Measurements from ENCODE around the gene USP8.
"Not testable (repeated sequence)": the region's sequence is repeated elsewhere in the genome, so short reads cannot be mapped to it uniquely, and the experiment has no call there.

USP8 gene

GRCh38 chr15:50503144-50503543 lies 78.9 kb downstream of the USP8 start:
- no peaks in the 10 kb centered on the region for H3K27me3 ChIP-seq (ENCODE audit: insufficient read depth, low read depth, severe bottlenecking)
- no peak for DNase-seq
- no peak overlapping the region for H3K27ac ChIP-seq
- H3K36me3 ChIP-seq = peaks cover 19% of the 10 kb centered on the region
- H3K9me3 ChIP-seq (ENCODE audit: severe bottlenecking) = no peaks in the 10 kb centered on the region
- TF ChIP-seq CTCF (IDR thresholded peaks at IDR 0.05; ENCODE audit: low read depth, low read length) = no peak
- H3K4me3 ChIP-seq (ENCODE audit: low read depth, low read length) = no peak overlapping the region

- not testable (repeated sequence) for H3K27me3 ChIP-seq (ENCODE audit: insufficient read depth, low read depth, severe bottlenecking); H3K4me3 ChIP-seq (ENCODE audit: low read depth, low read length); DNase-seq; H3K9me3 ChIP-seq (ENCODE audit: severe bottlenecking); H3K36me3 ChIP-seq; H3K27ac ChIP-seq
These were observed 81.5 kb downstream of the USP8 start for GRCh38 chr15:50505656-50506055.

DNA sequence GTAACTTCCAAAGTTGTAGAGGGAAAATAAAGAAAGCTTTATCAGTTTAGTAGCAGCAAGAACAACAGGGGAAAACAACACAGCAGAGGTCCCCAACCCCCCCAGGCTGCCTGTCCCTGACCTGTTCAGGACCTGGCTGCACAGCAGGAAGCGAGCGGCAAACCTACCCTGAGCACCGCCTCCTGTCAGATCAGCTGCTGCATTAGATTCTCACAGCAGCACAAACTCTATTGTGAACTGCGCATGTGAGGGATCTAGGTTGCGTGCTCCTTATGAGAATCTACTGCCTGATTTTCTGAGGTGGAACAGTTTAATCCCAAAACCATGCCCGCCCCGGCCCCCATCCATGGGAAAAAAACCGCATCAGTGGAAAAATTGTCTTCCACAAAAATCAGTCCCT lies 81.9 kb downstream of the USP8 start:
- no peak for TF ChIP-seq CTCF (IDR thresholded peaks at IDR 0.05; ENCODE audit: low read depth, low read length)
- peak; percentile 43 for DNase-seq
- no peaks in the 10 kb centered on the region for H3K27me3 ChIP-seq (ENCODE audit: insufficient read depth, low read depth, severe bottlenecking)
- H3K4me3 ChIP-seq (ENCODE audit: low read depth, low read length) = no peak overlapping the region
- H3K36me3 ChIP-seq = no peaks in the 10 kb centered on the region; the same call in 1 of the 2 replicates
- no peak overlapping the region for H3K27ac ChIP-seq
- H3K9me3 ChIP-seq (ENCODE audit: severe bottlenecking) = no peaks in the 10 kb centered on the region

- no peak for TF ChIP-seq CTCF (IDR thresholded peaks at IDR 0.05; ENCODE audit: low read depth, low read length)
- H3K27me3 ChIP-seq (ENCODE audit: insufficient read depth, low read depth, severe bottlenecking) = no peaks in the 10 kb centered on the region
- no peaks in the 10 kb centered on the region for H3K9me3 ChIP-seq (ENCODE audit: severe bottlenecking)
- H3K27ac ChIP-seq = no peak overlapping the region
- no peak overlapping the region for H3K4me3 ChIP-seq (ENCODE audit: low read depth, low read length)
- no peaks in the 10 kb centered on the region for H3K36me3 ChIP-seq
- DNase-seq = no peak
These were observed 88.8 kb downstream of the USP8 start for GRCh38 chr15:50513001-50513400.

- H3K27me3 ChIP-seq (ENCODE audit: insufficient read depth, low read depth, severe bottlenecking) = no peaks in the 10 kb centered on the region
- TF ChIP-seq CTCF (IDR thresholded peaks at IDR 0.05; ENCODE audit: low read depth, low read length) = no peak
- no peak for DNase-seq
- H3K27ac ChIP-seq = no peak overlapping the region
- H3K36me3 ChIP-seq = no peaks in the 10 kb centered on the region
- no peaks in the 10 kb centered on the region for H3K9me3 ChIP-seq (ENCODE audit: severe bottlenecking)
- H3K4me3 ChIP-seq (ENCODE audit: low read depth, low read length) = no peak overlapping the region
These were observed 95.7 kb downstream of the USP8 start for GRCh38 chr15:50519740-50520425.

DNA sequence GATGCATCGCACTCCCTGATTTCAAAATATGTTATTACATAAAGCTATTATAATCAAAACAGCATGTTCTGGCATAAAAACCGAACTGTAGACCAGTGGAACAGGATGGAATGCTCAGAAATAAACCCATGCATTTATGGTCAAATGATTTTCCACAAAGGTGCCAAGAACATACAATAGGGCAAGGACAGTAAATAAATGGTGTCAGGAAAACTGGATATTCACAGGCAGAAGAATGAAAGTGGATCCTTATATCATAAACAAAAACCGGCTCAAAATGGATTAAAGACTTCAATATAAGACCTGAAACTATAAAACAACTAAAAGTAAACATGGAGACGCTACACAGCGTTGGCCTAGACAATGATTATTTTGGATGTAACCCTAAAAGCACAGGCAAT lies 99.6 kb downstream of the USP8 start:
- no peak overlapping the region for H3K4me3 ChIP-seq (ENCODE audit: low read depth, low read length)
- TF ChIP-seq CTCF (IDR thresholded peaks at IDR 0.05; ENCODE audit: low read depth, low read length) = no peak
- H3K27me3 ChIP-seq (ENCODE audit: insufficient read depth, low read depth, severe bottlenecking) = no peaks in the 10 kb centered on the region
- no peak overlapping the region for H3K27ac ChIP-seq
- no peaks in the 10 kb centered on the region for H3K36me3 ChIP-seq
- no peak for DNase-seq
- no peaks in the 10 kb centered on the region for H3K9me3 ChIP-seq (ENCODE audit: severe bottlenecking)
